Fibroblast of the aortic adventitia (primary cell): ENCODE data around the gene ECE1. TPM values are rescaled to one million over a fixed set of nuclear protein-coding genes. Genes with fewer than 3 reads are reported as not detected.

Experiments used
- DNase-seq: peaks from one replicate; pipeline ENCODE4 v3.0.0-alpha.2; 2010; ENCODE audit warnings: low read depth
- H3K4me3 ChIP-seq: 2 replicates; pipeline ENCODE4 v1.5.1; 2011; ENCODE audit warnings: low read depth, mild to moderate bottlenecking, control low read depth, low read length, moderate library complexity
- CTCF ChIP-seq: IDR thresholded peaks from 2 replicates; pipeline ENCODE4 v1.5.1; 2011; ENCODE audit warnings: mild to moderate bottlenecking, low read length, control low read depth, inconsistent platforms; ENCODE audit not compliant: insufficient read depth
- total RNA-seq: library from RNA; depleted of rRNA; stranded (reverse); fragments of >200 nt; gene quantifications from 2 replicates; pipeline ENCODE4 v1.2.3, GENCODE V29; 2012; ENCODE audit warnings: low replicate concordance

Gene ECE1
- total RNA-seq, 1 donor: 90.4 TPM

- no peak for DNase-seq
- H3K4me3 ChIP-seq: no peak overlapping the region
- no peak for TF ChIP-seq CTCF
Observed at GRCh38 chr1:21244154-21244553, 46.1 kb downstream of the ECE1 start.

GRCh38 chr1:21242846-21243245 is 47.4 kb downstream of the ECE1 start:
- no peak for TF ChIP-seq CTCF
- no peak overlapping the region for H3K4me3 ChIP-seq
- DNase-seq: no peak

- DNase-seq: no peak
- TF ChIP-seq CTCF: no peak
- no peak overlapping the region for H3K4me3 ChIP-seq
Observed at GRCh38 chr1:21241771-21242581, 48.3 kb downstream of the ECE1 start.

- no peak for TF ChIP-seq CTCF
- no peak overlapping the region for H3K4me3 ChIP-seq
- DNase-seq: no peak
Observed at GRCh38 chr1:21240706-21241105, 49.6 kb downstream of the ECE1 start.

- H3K4me3 ChIP-seq: no peak overlapping the region
- no peak for DNase-seq
- no peak for TF ChIP-seq CTCF
Observed at GRCh38 chr1:21239221-21239620, 51.0 kb downstream of the ECE1 start.

- DNase-seq: no peak
- no peak overlapping the region for H3K4me3 ChIP-seq
- no peak for TF ChIP-seq CTCF
Observed at GRCh38 chr1:21238141-21238800, 52.0 kb downstream of the ECE1 start.
